AG09319 (cell line): Measurements from ENCODE around the gene PPHLN1.

Experiments used
- DNase-seq: peaks from one replicate; pipeline ENCODE4 v3.0.0-alpha.2; 2010; ENCODE audit warnings: low read depth; ENCODE audit errors: extremely low read depth
- TF ChIP-seq, protein P1 (sequence below): IDR thresholded peaks from 2 replicates; pipeline ENCODE4 v1.5.1; 2011; ENCODE audit warnings: low read depth, mild to moderate bottlenecking, inconsistent platforms, low read length, moderate library complexity

PPHLN1 gene

DNA sequence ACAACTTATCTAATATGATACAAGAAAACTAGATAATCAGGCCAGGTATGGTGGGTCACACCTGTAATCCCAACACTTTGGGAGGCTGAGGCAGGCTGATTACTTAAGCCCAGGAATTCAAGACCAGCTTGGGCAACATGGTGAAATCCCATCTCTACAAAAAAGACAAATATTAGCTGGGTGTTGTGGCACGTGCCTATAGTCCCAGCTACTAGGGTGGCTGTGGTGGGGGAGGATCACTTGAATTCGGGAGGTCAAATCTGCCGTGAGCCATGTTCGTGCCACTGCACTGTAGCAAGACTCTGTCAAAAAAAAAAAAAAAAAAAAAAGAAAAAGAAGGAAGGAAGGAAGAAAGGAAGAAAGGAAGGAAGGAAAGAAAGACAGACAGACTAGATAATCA lies 27.1 kb upstream of the PPHLN1 start:
- TF ChIP-seq, protein P1, sequence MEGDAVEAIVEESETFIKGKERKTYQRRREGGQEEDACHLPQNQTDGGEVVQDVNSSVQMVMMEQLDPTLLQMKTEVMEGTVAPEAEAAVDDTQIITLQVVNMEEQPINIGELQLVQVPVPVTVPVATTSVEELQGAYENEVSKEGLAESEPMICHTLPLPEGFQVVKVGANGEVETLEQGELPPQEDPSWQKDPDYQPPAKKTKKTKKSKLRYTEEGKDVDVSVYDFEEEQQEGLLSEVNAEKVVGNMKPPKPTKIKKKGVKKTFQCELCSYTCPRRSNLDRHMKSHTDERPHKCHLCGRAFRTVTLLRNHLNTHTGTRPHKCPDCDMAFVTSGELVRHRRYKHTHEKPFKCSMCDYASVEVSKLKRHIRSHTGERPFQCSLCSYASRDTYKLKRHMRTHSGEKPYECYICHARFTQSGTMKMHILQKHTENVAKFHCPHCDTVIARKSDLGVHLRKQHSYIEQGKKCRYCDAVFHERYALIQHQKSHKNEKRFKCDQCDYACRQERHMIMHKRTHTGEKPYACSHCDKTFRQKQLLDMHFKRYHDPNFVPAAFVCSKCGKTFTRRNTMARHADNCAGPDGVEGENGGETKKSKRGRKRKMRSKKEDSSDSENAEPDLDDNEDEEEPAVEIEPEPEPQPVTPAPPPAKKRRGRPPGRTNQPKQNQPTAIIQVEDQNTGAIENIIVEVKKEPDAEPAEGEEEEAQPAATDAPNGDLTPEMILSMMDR: no peak

DNA sequence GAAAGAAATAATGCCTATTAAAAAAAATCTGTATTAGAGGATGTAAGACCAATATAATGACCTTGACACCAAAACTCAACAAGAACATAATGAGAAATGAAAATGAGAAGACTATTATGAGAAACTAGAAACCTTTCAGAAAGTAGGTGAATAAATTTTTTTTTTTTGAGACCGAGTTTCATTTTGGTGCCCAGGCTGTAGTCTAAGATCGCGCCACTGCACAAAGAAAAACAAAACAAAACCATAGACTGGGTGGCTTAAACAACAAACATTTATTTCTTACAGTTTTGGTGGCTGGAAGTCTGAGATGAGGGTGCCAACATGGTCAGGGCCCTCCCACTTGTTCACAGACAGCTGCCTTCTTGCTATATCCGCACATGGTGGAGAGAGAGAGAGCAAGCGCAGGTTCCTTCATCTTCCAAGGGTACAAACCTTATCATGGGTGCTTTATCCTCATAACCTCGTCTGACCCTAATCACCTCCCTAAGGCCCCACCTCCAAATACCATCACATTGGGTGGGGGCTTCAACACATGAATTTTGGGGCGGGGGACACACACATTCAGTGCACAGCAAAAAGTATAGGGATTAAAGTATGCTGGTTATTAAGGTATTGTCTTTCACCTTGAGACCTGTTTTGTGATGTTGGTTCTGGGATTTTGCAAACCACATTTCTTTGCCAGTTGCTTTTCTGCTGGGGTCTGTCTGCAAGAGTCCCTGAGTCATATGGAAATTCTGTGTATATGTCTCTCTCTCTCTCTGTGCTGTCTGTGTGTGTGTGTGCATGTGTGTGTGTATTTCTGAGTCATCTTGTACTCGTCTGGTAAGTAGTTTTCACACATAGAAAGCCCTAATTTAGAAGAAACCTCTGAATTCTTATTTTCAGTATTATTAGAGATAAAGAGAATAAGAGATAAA lies 26.3 kb upstream of the PPHLN1 start:
- TF ChIP-seq, protein P1: no peak
- DNase-seq: no peak

More for the DNA sequence above, 27.1 kb upstream of the PPHLN1 start:
- no peak for DNase-seq

DNA sequence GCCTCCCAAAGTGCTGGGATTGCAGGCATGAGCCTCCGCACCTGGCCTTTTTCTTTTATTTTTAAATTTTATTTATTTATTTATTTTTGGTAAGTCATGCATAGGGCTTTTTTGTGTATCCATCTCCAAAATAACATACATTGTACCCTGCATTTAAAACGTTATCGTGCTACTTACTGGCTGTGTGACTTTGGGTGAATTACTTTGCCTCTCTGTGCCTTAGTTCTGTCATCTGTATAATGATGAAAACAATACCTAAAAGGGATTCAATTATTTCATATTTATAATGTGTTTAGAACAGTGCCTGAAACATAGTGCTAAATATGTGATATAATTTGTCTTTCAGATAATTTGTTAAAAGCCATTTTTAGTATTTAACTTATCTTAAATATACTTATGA lies 19.7 kb upstream of the PPHLN1 start:
- TF ChIP-seq, protein P1: no peak
- DNase-seq: no peak

DNA sequence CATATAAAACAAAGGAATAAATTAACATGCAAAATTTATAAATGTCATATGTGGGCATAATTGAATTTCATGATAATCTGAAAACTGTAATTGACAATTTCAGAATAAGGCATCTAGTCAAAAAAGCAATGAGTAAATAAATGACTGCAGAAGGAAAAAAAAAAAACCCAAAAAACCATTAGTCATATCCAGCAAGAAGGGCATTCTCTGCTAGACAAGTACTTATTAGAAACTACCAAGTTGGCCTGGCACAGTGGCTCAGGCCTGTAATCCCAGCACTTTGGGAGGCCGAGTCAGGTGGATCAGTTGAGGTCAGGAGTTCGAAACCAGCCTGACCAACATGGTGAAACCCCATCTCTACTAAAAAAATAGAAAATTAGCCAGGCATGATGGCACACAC lies 17.6 kb upstream of the PPHLN1 start:
- TF ChIP-seq, protein P1: no peak
- no peak for DNase-seq

DNA sequence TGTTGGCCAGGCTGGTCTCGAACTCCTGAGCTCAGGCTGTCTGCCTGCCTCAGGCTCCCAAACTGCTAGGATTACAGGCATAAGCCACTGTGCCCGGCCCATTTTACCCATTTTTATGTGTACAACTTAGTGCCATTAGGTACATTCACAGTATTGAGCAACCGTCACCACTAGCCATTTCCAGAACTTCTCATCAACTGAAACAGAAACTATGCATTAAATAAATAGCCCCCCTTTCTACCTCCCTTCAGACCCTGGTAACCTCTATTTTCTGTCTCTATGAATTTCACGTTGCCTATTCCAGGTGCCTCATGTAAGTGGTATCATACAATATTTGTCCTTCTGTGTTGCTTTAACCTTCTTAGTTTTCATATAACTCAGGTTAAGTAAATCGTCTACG lies 16.0 kb upstream of the PPHLN1 start:
- DNase-seq: no peak
- TF ChIP-seq, protein P1: no peak

DNA sequence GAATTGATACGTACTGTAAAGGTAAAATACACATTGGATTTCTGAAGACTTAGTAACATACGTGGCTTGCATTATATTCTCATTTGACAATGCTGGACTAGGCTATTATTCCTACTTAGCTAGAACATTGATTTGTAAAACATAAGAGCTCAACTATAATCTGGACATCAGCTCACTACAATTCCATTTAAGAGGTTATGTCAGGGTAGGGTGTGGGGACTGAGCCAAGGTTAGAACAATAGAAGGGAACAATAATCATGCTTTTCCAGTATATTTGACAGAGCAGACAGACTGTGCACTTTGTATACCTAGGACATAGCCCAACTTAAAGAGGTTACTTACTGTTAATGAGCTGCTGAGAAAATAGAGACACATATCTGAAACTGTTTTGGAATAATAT lies 10.9 kb upstream of the PPHLN1 start:
- TF ChIP-seq, protein P1: no peak
- DNase-seq: no peak

DNA sequence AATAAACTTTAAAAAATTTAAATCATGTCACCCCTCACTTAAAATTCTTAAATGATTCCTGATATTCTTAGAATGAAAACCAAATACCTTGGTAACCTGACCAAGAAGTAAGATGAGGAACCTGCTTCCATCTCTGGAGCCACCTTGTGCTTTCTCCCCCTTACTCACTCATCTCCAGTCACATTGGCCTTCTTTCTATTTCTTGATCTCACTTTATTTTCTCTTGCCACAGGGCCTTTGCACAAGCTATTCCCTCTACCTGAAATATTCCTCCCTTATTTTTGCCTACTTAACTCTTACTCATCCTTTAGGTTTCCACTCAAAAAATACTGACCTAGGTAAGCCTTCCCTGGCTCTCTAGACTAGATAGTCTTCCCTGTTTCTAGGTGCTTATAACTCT lies 5.2 kb upstream of the PPHLN1 start:
- no peak for DNase-seq
- TF ChIP-seq, protein P1: no peak
